Measurements from ENCODE around the gene CFAP410.

GRCh38 chr21:44306936-44307704 is 32.1 kb downstream of the CFAP410 start:
- TF ChIP-seq REST (IDR thresholded peaks at IDR 0.05; ENCODE audit: borderline replicate concordance in 1 of 2, low read depth in 1 of 2, low read length in 2 of 2), result no peak
- TF ChIP-seq, protein P1, sequence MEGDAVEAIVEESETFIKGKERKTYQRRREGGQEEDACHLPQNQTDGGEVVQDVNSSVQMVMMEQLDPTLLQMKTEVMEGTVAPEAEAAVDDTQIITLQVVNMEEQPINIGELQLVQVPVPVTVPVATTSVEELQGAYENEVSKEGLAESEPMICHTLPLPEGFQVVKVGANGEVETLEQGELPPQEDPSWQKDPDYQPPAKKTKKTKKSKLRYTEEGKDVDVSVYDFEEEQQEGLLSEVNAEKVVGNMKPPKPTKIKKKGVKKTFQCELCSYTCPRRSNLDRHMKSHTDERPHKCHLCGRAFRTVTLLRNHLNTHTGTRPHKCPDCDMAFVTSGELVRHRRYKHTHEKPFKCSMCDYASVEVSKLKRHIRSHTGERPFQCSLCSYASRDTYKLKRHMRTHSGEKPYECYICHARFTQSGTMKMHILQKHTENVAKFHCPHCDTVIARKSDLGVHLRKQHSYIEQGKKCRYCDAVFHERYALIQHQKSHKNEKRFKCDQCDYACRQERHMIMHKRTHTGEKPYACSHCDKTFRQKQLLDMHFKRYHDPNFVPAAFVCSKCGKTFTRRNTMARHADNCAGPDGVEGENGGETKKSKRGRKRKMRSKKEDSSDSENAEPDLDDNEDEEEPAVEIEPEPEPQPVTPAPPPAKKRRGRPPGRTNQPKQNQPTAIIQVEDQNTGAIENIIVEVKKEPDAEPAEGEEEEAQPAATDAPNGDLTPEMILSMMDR (CRISPR knock-in tag; IDR thresholded peaks at IDR 0.05), result no peak
- TF ChIP-seq CEBPB (IDR thresholded peaks at IDR 0.05; ENCODE audit: borderline replicate concordance, low read depth, low read length), result no peak
